Astrocyte of the spinal cord (primary cell): Measurements from ENCODE around the gene ZNF652.

ENCODE experiments used
- DNase-seq: peaks from one replicate; pipeline ENCODE4 v3.0.0; 2011; ENCODE audit warnings: low read depth, low spot score
- H3K4me3 ChIP-seq: 2 replicates; pipeline ENCODE4 v1.5.1; 2011; ENCODE audit warnings: low read depth, mild to moderate bottlenecking, low read length, moderate library complexity
- CTCF ChIP-seq: IDR thresholded peaks from 2 replicates; pipeline ENCODE4 v1.5.1; 2012; ENCODE audit warnings: low read depth, mild to moderate bottlenecking, low read length, inconsistent platforms
- in situ Hi-C: cut with HindIII; loops from 2 replicates; pipeline ENCODE4 v1.10.0; 2017; ENCODE audit warnings: low sequenced_read_pairs

ZNF652 gene

GRCh38 chr17:49352587-49353154 is 9.4 kb downstream of the ZNF652 start:
- no peak overlapping the region for H3K4me3 ChIP-seq
- in situ Hi-C loops: no loop called here
- DNase-seq: no peak
- no peak for TF ChIP-seq CTCF

- no peak overlapping the region for H3K4me3 ChIP-seq
- no peak for TF ChIP-seq CTCF
- in situ Hi-C loops: no loop called here
- no peak for DNase-seq
These were observed 10.4 kb downstream of the ZNF652 start for GRCh38 chr17:49351572-49352140.

- DNase-seq: no peak
- H3K4me3 ChIP-seq: no peak overlapping the region
- in situ Hi-C loops: no loop called here
- no peak for TF ChIP-seq CTCF
These were observed 12.5 kb downstream of the ZNF652 start for GRCh38 chr17:49349541-49349940.

GRCh38 chr17:49344914-49345313 is 17.1 kb downstream of the ZNF652 start:
- in situ Hi-C loops: no loop called here
- DNase-seq: no peak
- no peak for TF ChIP-seq CTCF
- H3K4me3 ChIP-seq: no peak overlapping the region

- H3K4me3 ChIP-seq: no peak overlapping the region
- no peak for TF ChIP-seq CTCF
- DNase-seq: peak; percentile 21
- in situ Hi-C loops: no loop called here
These were observed 18.8 kb downstream of the ZNF652 start for GRCh38 chr17:49343273-49343672.

- in situ Hi-C loops: no loop called here
- H3K4me3 ChIP-seq: no peak overlapping the region
- no peak for DNase-seq
- no peak for TF ChIP-seq CTCF
These were observed 19.5 kb downstream of the ZNF652 start for GRCh38 chr17:49342575-49342936.
